Mammary epithelial cell (primary cell): ENCODE data around the gene IP6K3.

Experiments used
- CTCF ChIP-seq, 2 donors: IDR thresholded peaks in 1 of 2; conservative IDR thresholded peaks in 1 of 2; 2 replicates each; pipeline ENCODE4 v1.5.1; 2011 to 2012; ENCODE audit warnings: inconsistent platforms in 2 of 2, low read length in 2 of 2, mild to moderate bottlenecking in 2 of 2, control low read depth in 1 of 2, low read depth in 1 of 2; ENCODE audit not compliant: insufficient read depth in 1 of 2; ENCODE audit errors: extremely low read depth in 1 of 2
- EZH2 ChIP-seq: IDR thresholded peaks from 2 replicates; pipeline ENCODE4 v1.6.1; 2012; ENCODE audit warnings: low read length, inconsistent platforms, borderline replicate concordance

- TF ChIP-seq CTCF (conservative IDR thresholded peaks at IDR 0.05 in 1 of 2, IDR thresholded peaks at IDR 0.05 in 1 of 2; ENCODE audit: extremely low read depth in 1 of 2, insufficient read depth in 1 of 2, low read depth in 1 of 2, low read length in 2 of 2) (no peak), EZH2 (no peak)
These were observed 5.9 kb upstream of the IP6K3 start for GRCh38 chr6:33752646-33753015.
